ENCODE data around the gene PTPN6. TPM values are rescaled to one million over a fixed set of nuclear protein-coding genes. Genes with fewer than 3 reads are reported as not detected.

PTPN6 gene
- polyA plus RNA-seq, 3 donors: 449 to 764 (median 562) TPM

DNA sequence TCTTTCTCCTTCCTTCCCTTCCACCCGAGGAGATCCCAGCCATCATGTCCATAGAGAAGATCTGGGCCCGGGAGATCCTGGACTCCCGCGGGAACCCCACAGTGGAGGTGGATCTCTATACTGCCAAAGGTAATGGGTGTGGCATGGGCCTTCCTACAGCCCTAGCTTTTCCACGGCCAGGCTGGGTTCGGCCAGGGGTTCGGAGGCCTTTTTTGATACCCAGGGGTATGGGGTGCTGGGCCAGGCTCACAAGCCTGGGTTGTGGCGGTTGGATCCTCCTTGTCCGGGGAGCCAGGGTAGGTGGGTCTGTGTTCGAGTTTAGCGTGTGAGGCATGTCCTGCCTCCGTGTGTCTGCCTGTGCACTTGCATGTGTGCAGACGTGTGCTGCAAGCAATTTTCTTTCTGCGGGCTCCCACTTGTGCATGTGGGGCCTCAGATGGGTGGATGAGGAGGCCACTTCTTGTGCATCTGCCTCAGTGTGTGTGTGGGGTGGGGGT lies 35.3 kb upstream of the PTPN6 start:
- H3K9me3 ChIP-seq (replicated peaks in 1 of 2; ENCODE audit: control insufficient read depth in 1 of 2, insufficient read depth in 1 of 2, low read length in 2 of 2): peaks cover 0 to 10% of the 10 kb centered on the region in 2 donors
- no peaks in the 10 kb centered on the region for H3K36me3 ChIP-seq (replicated peaks in 1 of 2; ENCODE audit: control insufficient read depth in 1 of 2, insufficient read depth in 2 of 2, low read length in 2 of 2)
- no peaks in the 10 kb centered on the region for H3K79me2 ChIP-seq (ENCODE audit: insufficient read depth, low read length)
- Mint-ChIP-seq H3K4me3 (peak overlapping the region in 1 of 2 donors; percentile 95), H3K4me1 (peaks cover 19% of the 10 kb centered on the region), H3K36me3 (peaks cover 0 to 13% of the 10 kb centered on the region in 2 donors), H3K27me3 (ENCODE audit: low read depth in 3 of 3) (peaks cover 62 to 68% (median 66%) of the 10 kb centered on the region in 3 donors), H3K9me3 (peaks cover 0 to 9% (median 5%) of the 10 kb centered on the region in 7 donors), H3K27ac (no peak overlapping the region)
- no peak overlapping the region for H3K4me3 ChIP-seq (replicated peaks in 1 of 3; ENCODE audit: low read depth in 2 of 3, low read length in 3 of 3)
- no peaks in the 10 kb centered on the region for H4K20me1 ChIP-seq (ENCODE audit: insufficient read depth, low read length)
- peaks cover 23 to 60% of the 10 kb centered on the region in 2 donors for H3K27me3 ChIP-seq (ENCODE audit: control insufficient read depth in 2 of 2, insufficient read depth in 2 of 2, low read length in 2 of 2)
- no peak overlapping the region for H3K4me2 ChIP-seq (replicated peaks; ENCODE audit: extremely low read depth, low read length, poor library complexity, severe bottlenecking)
- 94% methylated on average over 10 of the region's 14 CpGs for WGBS (ENCODE audit: insufficient coverage)
- H3K27ac ChIP-seq (ENCODE audit: low read depth in 1 of 2, low read length in 2 of 2): no peak overlapping the region
- no peak overlapping the region for H3K9ac ChIP-seq (ENCODE audit: insufficient read depth, low read length, poor library complexity, severe bottlenecking)
- TF ChIP-seq, protein P1, sequence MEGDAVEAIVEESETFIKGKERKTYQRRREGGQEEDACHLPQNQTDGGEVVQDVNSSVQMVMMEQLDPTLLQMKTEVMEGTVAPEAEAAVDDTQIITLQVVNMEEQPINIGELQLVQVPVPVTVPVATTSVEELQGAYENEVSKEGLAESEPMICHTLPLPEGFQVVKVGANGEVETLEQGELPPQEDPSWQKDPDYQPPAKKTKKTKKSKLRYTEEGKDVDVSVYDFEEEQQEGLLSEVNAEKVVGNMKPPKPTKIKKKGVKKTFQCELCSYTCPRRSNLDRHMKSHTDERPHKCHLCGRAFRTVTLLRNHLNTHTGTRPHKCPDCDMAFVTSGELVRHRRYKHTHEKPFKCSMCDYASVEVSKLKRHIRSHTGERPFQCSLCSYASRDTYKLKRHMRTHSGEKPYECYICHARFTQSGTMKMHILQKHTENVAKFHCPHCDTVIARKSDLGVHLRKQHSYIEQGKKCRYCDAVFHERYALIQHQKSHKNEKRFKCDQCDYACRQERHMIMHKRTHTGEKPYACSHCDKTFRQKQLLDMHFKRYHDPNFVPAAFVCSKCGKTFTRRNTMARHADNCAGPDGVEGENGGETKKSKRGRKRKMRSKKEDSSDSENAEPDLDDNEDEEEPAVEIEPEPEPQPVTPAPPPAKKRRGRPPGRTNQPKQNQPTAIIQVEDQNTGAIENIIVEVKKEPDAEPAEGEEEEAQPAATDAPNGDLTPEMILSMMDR (IDR thresholded peaks at IDR 0.05): no peak
- intact Hi-C loops (cut with micrococcal nuclease): no loop called here
- no peak for DNase-seq
- no peak overlapping the region for H2AFZ ChIP-seq (ENCODE audit: insufficient read depth, low read depth, low read length, poor library complexity, severe bottlenecking)
- H3K4me1 ChIP-seq (ENCODE audit: control insufficient read depth in 1 of 2, insufficient read depth in 2 of 2, low read length in 2 of 2): peaks cover 13 to 19% of the 10 kb centered on the region in 2 donors

DNA sequence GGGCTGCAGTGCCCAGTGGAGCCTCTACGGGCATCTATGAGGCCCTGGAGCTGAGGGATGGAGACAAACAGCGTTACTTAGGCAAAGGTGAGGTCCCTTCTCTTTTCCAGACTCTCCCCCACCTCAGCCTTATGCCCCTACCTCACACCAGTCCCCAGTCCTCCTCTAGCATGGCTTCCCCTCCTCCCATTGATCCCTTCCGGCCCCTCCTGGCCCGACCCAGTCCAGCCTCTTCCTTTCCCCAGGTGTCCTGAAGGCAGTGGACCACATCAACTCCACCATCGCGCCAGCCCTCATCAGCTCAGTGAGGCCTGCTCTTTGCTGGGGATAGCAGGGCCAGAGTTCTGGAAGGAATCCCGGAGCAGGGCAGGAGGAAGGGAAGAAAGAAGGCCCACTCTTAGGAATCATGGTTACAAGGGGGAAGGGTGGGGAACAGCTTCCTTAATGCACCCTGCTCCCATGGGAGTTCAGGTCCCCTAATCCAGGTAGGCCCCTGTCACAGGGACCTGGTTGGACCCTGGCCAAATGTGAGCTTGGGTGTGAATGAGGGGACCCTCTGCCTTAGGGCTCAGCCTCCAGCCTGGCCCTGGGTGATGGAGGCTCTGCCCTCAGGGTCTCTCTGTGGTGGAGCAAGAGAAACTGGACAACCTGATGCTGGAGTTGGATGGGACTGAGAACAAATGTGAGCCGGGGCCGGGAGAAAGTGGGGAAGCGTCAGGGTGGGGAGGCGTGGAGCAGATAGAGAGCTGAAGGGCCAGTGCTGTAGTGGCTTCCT lies 34.5 kb upstream of the PTPN6 start:
- Histone ChIP-seq H3K9me3 (replicated peaks in 1 of 2; ENCODE audit: control insufficient read depth in 1 of 2, insufficient read depth in 1 of 2, low read length in 2 of 2) (peaks cover 0 to 10% of the 10 kb centered on the region in 2 donors), H3K4me2 (replicated peaks; ENCODE audit: extremely low read depth, low read length, poor library complexity, severe bottlenecking) (no peak overlapping the region), H4K20me1 (ENCODE audit: insufficient read depth, low read length) (no peaks in the 10 kb centered on the region), H3K4me1 (ENCODE audit: control insufficient read depth in 1 of 2, insufficient read depth in 2 of 2, low read length in 2 of 2) (peaks cover 13 to 19% of the 10 kb centered on the region in 2 donors), H2AFZ (ENCODE audit: insufficient read depth, low read depth, low read length, poor library complexity, severe bottlenecking) (no peak overlapping the region), H3K27ac (ENCODE audit: low read depth in 1 of 2, low read length in 2 of 2) (no peak overlapping the region), H3K36me3 (replicated peaks in 1 of 2; ENCODE audit: control insufficient read depth in 1 of 2, insufficient read depth in 2 of 2, low read length in 2 of 2) (no peaks in the 10 kb centered on the region), H3K9ac (ENCODE audit: insufficient read depth, low read length, poor library complexity, severe bottlenecking) (no peak overlapping the region), H3K4me3 (replicated peaks in 1 of 3; ENCODE audit: low read depth in 2 of 3, low read length in 3 of 3) (no peak overlapping the region), H3K79me2 (ENCODE audit: insufficient read depth, low read length) (no peaks in the 10 kb centered on the region), H3K27me3 (ENCODE audit: control insufficient read depth in 2 of 2, insufficient read depth in 2 of 2, low read length in 2 of 2) (peaks cover 21 to 58% of the 10 kb centered on the region in 2 donors)
- Mint-ChIP-seq H3K27me3 (ENCODE audit: low read depth in 3 of 3) (peaks cover 63 to 66% (median 63%) of the 10 kb centered on the region in 3 donors), H3K4me3 (peak overlapping the region in 1 of 2 donors; percentile 28), H3K27ac (peak overlapping the region in 1 of 7 donors; percentile 43), H3K4me1 (peaks cover 19% of the 10 kb centered on the region), H3K36me3 (peaks cover 0 to 13% of the 10 kb centered on the region in 2 donors), H3K9me3 (peaks cover 0 to 9% (median 5%) of the 10 kb centered on the region in 7 donors)
- no peak for DNase-seq
- TF ChIP-seq, protein P1 (IDR thresholded peaks at IDR 0.05): no peak
- WGBS (ENCODE audit: insufficient coverage): 96% methylated on average over 8 of the region's 11 CpGs
- intact Hi-C loops (cut with micrococcal nuclease): no loop called here

All from CD14-positive monocyte (primary cell).